DOHH2 (cell line): ENCODE measurements around the gene EGFLAM.

ENCODE experiments used
- EZH2phosphoT487 ChIP-seq: fragments of 200-600 bp; sonication (generic); IDR thresholded peaks from 2 replicates; pipeline ENCODE4 v1.6.1; 2017; ENCODE audit warnings: borderline replicate concordance, mild to moderate bottlenecking, antibody characterized with exemption, low read length, moderate library complexity, mixed read lengths
- TF ChIP-seq, protein P1 (sequence below): fragments of 200-600 bp; sonication (generic); IDR thresholded peaks from one replicate; pipeline ENCODE4 v1.5.1; 2014; ENCODE audit warnings: antibody characterized with exemption, mild to moderate bottlenecking, low read depth, low read length; ENCODE audit not compliant: poor library complexity, severe bottlenecking

GRCh38 chr5:38433160-38433861 lies 175.0 kb downstream of the EGFLAM start:
- TF ChIP-seq, protein P1, sequence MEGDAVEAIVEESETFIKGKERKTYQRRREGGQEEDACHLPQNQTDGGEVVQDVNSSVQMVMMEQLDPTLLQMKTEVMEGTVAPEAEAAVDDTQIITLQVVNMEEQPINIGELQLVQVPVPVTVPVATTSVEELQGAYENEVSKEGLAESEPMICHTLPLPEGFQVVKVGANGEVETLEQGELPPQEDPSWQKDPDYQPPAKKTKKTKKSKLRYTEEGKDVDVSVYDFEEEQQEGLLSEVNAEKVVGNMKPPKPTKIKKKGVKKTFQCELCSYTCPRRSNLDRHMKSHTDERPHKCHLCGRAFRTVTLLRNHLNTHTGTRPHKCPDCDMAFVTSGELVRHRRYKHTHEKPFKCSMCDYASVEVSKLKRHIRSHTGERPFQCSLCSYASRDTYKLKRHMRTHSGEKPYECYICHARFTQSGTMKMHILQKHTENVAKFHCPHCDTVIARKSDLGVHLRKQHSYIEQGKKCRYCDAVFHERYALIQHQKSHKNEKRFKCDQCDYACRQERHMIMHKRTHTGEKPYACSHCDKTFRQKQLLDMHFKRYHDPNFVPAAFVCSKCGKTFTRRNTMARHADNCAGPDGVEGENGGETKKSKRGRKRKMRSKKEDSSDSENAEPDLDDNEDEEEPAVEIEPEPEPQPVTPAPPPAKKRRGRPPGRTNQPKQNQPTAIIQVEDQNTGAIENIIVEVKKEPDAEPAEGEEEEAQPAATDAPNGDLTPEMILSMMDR = no peak
- TF ChIP-seq EZH2phosphoT487 = no peak
